GM10266 (cell line): ENCODE measurements around the gene NUP93.
"Not testable (repeated sequence)": the region's sequence is repeated elsewhere in the genome, so short reads cannot be mapped to it uniquely, and the experiment has no call there.

Experiments
- DNase-seq: peaks from one replicate; pipeline ENCODE4 v3.0.0; 2012; ENCODE audit errors: extremely low spot score
- TF ChIP-seq, protein P1 (sequence below): IDR thresholded peaks from 2 replicates; pipeline ENCODE4 v1.5.1; 2012; ENCODE audit warnings: mild to moderate bottlenecking, low read depth; ENCODE audit not compliant: control insufficient read depth, insufficient read depth; ENCODE audit errors: missing control alignments

Gene NUP93

DNA sequence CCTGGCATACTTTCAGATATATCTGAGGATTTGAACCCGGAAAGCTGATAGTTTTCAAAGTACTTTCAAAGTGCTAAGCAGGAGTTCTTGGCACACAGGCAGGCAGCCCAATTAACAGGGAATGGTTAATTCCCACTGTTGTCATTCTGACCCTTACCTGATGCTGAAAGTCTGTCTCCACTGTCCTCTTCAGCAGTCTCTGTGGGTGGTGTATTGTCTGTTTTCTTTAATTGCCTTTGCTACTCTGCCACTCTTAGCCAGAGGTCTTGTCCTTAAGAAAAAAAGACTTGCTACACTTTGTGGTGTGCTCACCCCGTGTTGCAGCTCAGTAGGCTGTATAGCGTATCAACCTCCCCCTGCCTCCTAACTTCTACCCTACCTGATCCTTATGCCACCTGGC is 71.8 kb downstream of the NUP93 start:
- TF ChIP-seq, protein P1, sequence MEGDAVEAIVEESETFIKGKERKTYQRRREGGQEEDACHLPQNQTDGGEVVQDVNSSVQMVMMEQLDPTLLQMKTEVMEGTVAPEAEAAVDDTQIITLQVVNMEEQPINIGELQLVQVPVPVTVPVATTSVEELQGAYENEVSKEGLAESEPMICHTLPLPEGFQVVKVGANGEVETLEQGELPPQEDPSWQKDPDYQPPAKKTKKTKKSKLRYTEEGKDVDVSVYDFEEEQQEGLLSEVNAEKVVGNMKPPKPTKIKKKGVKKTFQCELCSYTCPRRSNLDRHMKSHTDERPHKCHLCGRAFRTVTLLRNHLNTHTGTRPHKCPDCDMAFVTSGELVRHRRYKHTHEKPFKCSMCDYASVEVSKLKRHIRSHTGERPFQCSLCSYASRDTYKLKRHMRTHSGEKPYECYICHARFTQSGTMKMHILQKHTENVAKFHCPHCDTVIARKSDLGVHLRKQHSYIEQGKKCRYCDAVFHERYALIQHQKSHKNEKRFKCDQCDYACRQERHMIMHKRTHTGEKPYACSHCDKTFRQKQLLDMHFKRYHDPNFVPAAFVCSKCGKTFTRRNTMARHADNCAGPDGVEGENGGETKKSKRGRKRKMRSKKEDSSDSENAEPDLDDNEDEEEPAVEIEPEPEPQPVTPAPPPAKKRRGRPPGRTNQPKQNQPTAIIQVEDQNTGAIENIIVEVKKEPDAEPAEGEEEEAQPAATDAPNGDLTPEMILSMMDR, result no peak
- DNase-seq, result no peak

DNA sequence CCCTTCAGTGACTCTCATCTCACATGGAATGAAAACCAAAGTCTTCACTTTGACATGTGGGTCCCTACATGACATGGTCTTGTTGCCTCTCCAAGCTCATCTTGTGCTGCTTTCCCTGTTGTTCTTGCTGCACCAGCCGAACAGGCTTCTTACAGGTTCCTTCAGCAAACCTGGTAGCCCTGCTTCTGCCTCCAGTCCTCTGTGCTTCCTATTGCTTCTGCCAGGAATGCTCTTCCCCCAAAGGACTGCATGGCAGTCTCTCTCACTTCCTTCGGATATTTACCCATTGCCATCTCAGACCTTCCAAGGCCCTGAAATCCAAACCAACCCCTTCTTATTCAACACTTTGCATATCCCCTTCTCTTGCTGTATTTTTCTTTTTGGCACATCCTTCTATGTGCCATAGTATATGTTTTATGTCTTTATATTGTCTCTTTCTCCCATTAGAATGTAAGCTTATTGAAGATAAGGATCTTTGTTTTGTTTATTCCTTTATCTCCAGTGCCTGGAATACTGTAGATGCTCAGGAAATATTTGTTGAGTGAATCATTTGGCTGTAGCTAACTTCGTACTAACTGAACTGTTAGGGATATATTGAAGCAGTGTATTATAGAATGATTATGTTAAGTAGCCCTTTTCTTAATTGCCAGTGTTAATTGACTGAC is 77.2 kb downstream of the NUP93 start:
- DNase-seq, result no peak

DNA sequence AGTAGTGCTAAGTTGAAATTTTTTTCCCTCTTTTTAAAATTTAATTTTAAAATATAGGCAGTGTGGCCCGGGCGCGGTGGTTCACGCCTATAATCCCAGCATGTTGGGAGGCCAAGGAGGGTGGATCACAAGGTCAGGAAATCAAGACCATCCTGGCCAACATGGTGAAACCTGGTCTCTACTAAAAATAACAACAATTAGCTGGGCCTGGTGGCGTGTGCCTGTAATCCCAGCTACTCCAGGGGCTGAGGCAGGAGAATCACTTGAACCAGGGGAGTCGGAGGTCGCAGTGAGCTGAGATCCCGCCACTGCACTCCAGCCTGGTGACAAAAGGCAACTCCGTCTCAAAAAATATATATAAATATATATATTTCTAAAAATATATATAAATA is 77.7 kb downstream of the NUP93 start:
- DNase-seq, result not testable (repeated sequence)

More for the DNA sequence above, 77.2 kb downstream of the NUP93 start:
- TF ChIP-seq, protein P1, result no peak

DNA sequence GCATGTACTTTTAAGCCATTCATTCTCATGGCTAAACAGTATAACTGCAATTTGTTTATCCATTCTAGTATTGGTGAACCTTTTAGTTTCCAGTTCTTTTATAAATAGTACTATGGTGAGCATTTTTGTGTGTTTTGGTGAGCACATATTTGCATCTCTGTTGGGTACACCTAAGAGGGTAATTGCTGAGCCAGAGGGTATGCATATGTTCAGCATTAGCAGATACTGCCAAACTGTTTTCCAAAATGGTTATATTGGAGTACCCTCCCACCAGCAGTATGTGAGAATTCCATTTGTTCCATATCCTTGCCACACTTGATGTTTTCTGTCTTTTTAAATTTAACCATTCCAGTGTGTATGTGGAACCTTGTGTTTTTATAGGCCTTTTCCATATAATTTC is 81.0 kb downstream of the NUP93 start:
- TF ChIP-seq, protein P1, result no peak
- DNase-seq, result no peak

DNA sequence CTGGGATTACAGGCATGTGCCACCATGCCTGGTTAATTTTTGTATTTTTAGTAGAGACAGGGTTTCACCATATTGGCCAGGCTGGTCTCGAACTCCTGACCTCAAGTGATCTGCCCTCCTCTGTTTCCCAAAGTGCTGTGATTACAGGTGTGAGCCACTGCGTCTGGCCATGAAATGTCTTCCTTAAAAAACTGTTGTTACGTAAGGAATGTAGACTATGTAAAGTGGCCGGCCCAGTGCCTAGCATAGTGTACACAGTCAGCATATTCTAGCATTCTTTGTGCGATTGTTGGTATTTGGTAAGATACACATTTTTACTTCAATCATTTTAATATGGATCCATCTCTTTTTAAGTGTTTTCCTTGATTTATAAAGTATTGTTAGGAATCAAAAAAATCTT is 81.7 kb downstream of the NUP93 start:
- DNase-seq, result not testable (repeated sequence)

DNA sequence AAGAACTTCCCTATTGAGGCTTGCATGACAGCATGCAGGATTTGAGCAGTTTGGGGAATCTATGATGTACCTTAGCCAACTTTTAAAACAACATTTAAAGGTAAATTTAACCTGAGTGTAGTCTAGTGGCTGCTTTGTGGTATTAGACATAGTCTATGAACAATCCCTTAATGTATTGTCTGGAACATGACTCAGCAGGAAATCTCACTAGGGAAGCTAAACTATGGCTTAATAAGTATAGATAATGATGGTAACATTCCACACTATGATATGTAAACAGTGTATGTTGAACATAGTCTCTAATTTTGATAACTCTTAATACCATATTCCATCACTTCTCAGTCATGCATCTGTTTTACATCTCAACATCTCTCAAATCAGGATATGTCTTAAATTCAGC is 83.0 kb downstream of the NUP93 start:
- no peak for DNase-seq

DNA sequence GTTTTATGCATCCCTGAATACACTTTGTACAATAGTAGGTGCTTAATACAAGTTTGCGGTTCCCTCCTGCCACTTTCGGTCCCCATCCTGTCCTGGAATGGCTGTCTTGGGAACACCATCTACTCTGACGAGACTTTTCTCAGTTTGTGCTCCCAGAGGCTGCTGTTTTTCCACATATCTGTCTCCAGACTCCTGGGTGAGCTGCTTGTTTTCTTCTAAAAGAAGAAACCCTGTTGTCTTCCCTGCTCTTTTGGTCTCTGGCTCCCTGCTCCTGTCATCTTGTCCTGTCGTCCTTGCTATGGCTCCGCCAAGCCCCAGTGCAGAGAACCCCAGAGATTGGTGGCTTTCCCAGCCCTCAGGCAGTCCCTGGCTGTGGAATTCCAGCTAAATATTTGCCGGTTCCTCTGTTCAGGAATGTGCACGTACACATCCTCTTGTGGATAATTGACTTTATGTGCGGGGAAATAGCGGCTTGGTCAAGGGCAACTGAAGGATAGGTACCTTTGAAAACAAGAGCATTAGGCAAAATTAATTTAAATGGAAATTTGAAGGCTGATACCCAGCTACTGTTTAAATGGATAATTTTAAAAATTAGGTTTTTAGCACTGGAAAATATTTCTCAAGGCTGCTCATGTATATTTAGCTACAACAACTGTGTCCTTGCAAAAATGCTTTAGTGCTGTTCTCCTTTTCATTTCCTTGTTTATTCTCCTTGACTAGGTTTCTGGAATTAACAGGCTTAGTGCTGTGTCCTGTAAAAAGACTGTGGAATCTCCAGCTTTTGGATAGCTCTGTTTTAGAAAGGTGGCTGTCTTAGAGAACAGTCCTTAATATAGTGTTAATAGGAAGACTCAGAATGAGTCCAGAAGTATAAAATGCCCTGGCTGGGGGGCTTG is 84.9 kb downstream of the NUP93 start:
- TF ChIP-seq, protein P1, result no peak
- DNase-seq, result no peak

More for the DNA sequence above, 83.0 kb downstream of the NUP93 start:
- TF ChIP-seq, protein P1, result no peak

DNA sequence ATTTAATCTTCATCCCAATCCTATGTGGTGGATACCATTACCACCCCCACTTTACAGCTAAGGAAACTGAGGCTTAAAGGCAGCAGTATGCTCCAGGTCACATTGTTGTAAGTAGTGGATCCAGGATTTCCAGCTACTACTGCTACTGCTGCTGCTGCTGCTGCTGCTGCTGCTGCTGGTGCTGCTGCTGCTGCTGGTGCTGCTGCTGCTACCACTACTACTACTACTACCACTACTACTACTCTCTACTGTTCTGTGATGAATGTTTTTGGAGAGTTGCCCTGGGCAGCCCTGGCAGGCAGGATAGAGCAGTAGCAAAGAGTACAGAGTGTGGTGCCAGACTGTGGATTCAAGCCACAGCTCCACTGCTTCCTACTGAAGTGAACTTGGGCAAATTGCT is 85.8 kb downstream of the NUP93 start:
- no peak for DNase-seq
- TF ChIP-seq, protein P1, result no peak
